Measurements from ENCODE around the gene GCC1. TPM values are rescaled to one million over a fixed set of nuclear protein-coding genes. Genes with fewer than 3 reads are reported as not detected.

The GCC1 gene
- total RNA-seq (ENCODE audit: unreplicated experiment) = 21.8 TPM
- long read RNA-seq, full-length matches to known transcripts = 6 of 8 reads
- long read RNA-seq, partial matches to known transcripts = 0 of 8 reads
- long read RNA-seq, other reads (novel, unspliced or antisense) = 2 of 8 reads

- Mint-ChIP-seq H3K9me3 (ENCODE audit: unreplicated experiment) (no peaks in the 10 kb centered on the region), H3K36me3 (ENCODE audit: low read depth, unreplicated experiment) (peaks cover 31% of the 10 kb centered on the region), H3K27me3 (ENCODE audit: unreplicated experiment) (peaks cover 18% of the 10 kb centered on the region), H3K4me1 (ENCODE audit: unreplicated experiment) (peaks cover 55% of the 10 kb centered on the region), H3K4me3 (ENCODE audit: unreplicated experiment) (peak within 1 kb of the TSS; percentile 94), H3K27ac (ENCODE audit: unreplicated experiment) (peak within 1 kb of the TSS; percentile 87)
- TF ChIP-seq, protein P1, sequence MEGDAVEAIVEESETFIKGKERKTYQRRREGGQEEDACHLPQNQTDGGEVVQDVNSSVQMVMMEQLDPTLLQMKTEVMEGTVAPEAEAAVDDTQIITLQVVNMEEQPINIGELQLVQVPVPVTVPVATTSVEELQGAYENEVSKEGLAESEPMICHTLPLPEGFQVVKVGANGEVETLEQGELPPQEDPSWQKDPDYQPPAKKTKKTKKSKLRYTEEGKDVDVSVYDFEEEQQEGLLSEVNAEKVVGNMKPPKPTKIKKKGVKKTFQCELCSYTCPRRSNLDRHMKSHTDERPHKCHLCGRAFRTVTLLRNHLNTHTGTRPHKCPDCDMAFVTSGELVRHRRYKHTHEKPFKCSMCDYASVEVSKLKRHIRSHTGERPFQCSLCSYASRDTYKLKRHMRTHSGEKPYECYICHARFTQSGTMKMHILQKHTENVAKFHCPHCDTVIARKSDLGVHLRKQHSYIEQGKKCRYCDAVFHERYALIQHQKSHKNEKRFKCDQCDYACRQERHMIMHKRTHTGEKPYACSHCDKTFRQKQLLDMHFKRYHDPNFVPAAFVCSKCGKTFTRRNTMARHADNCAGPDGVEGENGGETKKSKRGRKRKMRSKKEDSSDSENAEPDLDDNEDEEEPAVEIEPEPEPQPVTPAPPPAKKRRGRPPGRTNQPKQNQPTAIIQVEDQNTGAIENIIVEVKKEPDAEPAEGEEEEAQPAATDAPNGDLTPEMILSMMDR (IDR thresholded peaks at IDR 0.05; ENCODE audit: unreplicated experiment) = no peak
- peak; percentile 96 for DNase-seq (ENCODE audit: low spot score)
Measured at GRCh38 chr7:127585044-127585953, at the start of gene GCC1. Gene GCC1, minus strand, starts transcription at chr7:127585596. Its CDS starts 414 bp downstream, at chr7:127585182.

DNA sequence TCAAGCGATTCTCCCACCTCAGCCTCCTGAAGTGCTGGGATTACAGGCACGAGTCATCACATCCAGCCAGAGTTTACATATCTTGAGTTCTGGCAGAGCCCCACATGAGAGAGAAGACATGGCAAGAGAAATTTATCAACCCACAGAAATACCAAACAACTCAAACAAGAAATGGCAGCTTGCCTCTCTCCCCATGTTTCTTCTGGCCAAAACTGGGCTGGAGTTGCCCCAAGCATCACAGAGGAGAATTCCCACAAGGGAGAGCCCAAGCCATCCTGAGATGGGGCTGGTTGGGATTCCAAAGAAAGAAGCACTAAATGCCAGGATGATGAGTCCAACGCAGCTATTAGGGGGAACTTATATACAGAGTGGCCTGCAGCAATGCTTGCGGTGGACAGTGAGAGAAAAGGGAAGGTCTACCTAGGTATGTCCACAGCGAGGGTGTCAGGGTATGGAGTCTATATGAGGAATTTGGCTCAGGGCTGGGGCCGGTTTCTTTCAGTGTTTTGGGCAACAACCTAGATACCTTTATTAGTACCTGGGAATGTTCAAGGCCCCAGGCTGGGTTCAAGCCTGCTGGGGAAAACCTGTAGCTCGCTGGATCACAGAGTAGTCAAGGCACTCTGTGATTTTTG is 47.0 kb upstream of the GCC1 start:
- H3K27me3 Mint-ChIP-seq (ENCODE audit: unreplicated experiment) = peaks cover 7% of the 10 kb centered on the region
- H3K4me3 Mint-ChIP-seq (ENCODE audit: unreplicated experiment) = no peak overlapping the region
- peaks cover 38% of the 10 kb centered on the region for H3K4me1 Mint-ChIP-seq (ENCODE audit: unreplicated experiment)
- H3K9me3 Mint-ChIP-seq (ENCODE audit: unreplicated experiment) = no peaks in the 10 kb centered on the region
- H3K27ac Mint-ChIP-seq (ENCODE audit: unreplicated experiment) = no peak overlapping the region
- TF ChIP-seq, protein P1 (IDR thresholded peaks at IDR 0.05; ENCODE audit: unreplicated experiment) = no peak
- no peak for DNase-seq (ENCODE audit: low spot score)
- no peaks in the 10 kb centered on the region for H3K36me3 Mint-ChIP-seq (ENCODE audit: low read depth, unreplicated experiment)

- TF ChIP-seq, protein P1 (IDR thresholded peaks at IDR 0.05; ENCODE audit: unreplicated experiment) = no peak
- Mint-ChIP-seq H3K36me3 (ENCODE audit: low read depth, unreplicated experiment) (no peaks in the 10 kb centered on the region), H3K27ac (ENCODE audit: unreplicated experiment) (peak overlapping the region; percentile 36), H3K4me3 (ENCODE audit: unreplicated experiment) (no peak overlapping the region), H3K27me3 (ENCODE audit: unreplicated experiment) (peaks cover 7% of the 10 kb centered on the region), H3K4me1 (ENCODE audit: unreplicated experiment) (peaks cover 26% of the 10 kb centered on the region), H3K9me3 (ENCODE audit: unreplicated experiment) (no peaks in the 10 kb centered on the region)
- DNase-seq (ENCODE audit: low spot score) = peak; percentile 76
Measured at GRCh38 chr7:127629268-127629854, 44.0 kb upstream of the GCC1 start.

GRCh38 chr7:127628445-127628844 is 43.0 kb upstream of the GCC1 start:
- H3K4me3 Mint-ChIP-seq (ENCODE audit: unreplicated experiment) = no peak overlapping the region
- TF ChIP-seq, protein P1 (IDR thresholded peaks at IDR 0.05; ENCODE audit: unreplicated experiment) = no peak
- peaks cover 7% of the 10 kb centered on the region for H3K27me3 Mint-ChIP-seq (ENCODE audit: unreplicated experiment)
- DNase-seq (ENCODE audit: low spot score) = peak; percentile 59
- peak overlapping the region; percentile 65 for H3K27ac Mint-ChIP-seq (ENCODE audit: unreplicated experiment)
- H3K9me3 Mint-ChIP-seq (ENCODE audit: unreplicated experiment) = no peaks in the 10 kb centered on the region
- H3K36me3 Mint-ChIP-seq (ENCODE audit: low read depth, unreplicated experiment) = no peaks in the 10 kb centered on the region
- H3K4me1 Mint-ChIP-seq (ENCODE audit: unreplicated experiment) = peaks cover 24% of the 10 kb centered on the region
